ENCODE results near the gene NPPA. TPM values are rescaled to one million over a fixed set of nuclear protein-coding genes. Genes with fewer than 3 reads are reported as not detected.

NPPA gene
- total RNA-seq, 1 experiment from 2014 or later, result not detected

- Histone ChIP-seq H3K4me1 (ENCODE audit: insufficient read depth, low read length) (peaks cover 2% of the 10 kb centered on the region; the same call in 1 of the 2 replicates), H3K9ac (ENCODE audit: extremely low read depth, insufficient read length, low read length) (no peak overlapping the region), H3K4me2 (ENCODE audit: insufficient read depth, insufficient read length, low read length) (no peak overlapping the region), H3K56ac (ENCODE audit: insufficient read length, low read depth, low read length) (peak overlapping the region; percentile 55), H3K79me2 (ENCODE audit: insufficient read depth, low read length) (no peaks in the 10 kb centered on the region), H2AFZ (ENCODE audit: low read length) (no peak overlapping the region), H2BK20ac (ENCODE audit: low read depth, low read length, poor library complexity, severe bottlenecking) (no peak overlapping the region), H3T11ph (ENCODE audit: low read length) (no peak overlapping the region), H3K23ac (ENCODE audit: insufficient read length, low read depth, low read length) (no peak overlapping the region), H3K79me1 (ENCODE audit: insufficient read depth, low read depth, low read length, poor library complexity, severe bottlenecking) (no peaks in the 10 kb centered on the region), H4K91ac (ENCODE audit: insufficient read length, low read depth, low read length) (no peak overlapping the region), H4K20me1 (ENCODE audit: control insufficient read depth, insufficient read depth, insufficient read length) (no peaks in the 10 kb centered on the region), H3K23me2 (ENCODE audit: insufficient read length, low read depth, low read length, poor library complexity, severe bottlenecking) (no peaks in the 10 kb centered on the region), H3K9me3 (ENCODE audit: control insufficient read depth, low read depth, low read length) (no peaks in the 10 kb centered on the region), H2BK120ac (ENCODE audit: low read depth, low read length, poor library complexity, severe bottlenecking) (no peak overlapping the region), H3K18ac (ENCODE audit: insufficient read length, low read depth, low read length) (no peak overlapping the region), H3K27me3 (ENCODE audit: insufficient read depth, low read length) (no peaks in the 10 kb centered on the region), H2BK5ac (ENCODE audit: insufficient read length, low read length) (no peak overlapping the region), H2BK15ac (ENCODE audit: low read depth, low read length) (no peak overlapping the region), H2BK12ac (ENCODE audit: insufficient read length, low read depth, low read length) (no peak overlapping the region), H3K4ac (ENCODE audit: low read depth, low read length) (no peak overlapping the region), H2AK5ac (ENCODE audit: insufficient read length, low read length) (no peak overlapping the region), H4K5ac (ENCODE audit: insufficient read length, low read depth, low read length) (no peak overlapping the region), H3K27ac (ENCODE audit: insufficient read length, low read depth, low read length) (no peak overlapping the region), H4K8ac (replicated peaks; ENCODE audit: insufficient read length, low read depth, low read length) (no peak overlapping the region), H3K14ac (ENCODE audit: insufficient read depth, low read length) (no peak overlapping the region)
- H3K27me3 Mint-ChIP-seq (ENCODE audit: low read depth), result no peaks in the 10 kb centered on the region
- WGBS (ENCODE audit: extremely low coverage, insufficient read length, low lambda C conversion rate), result no CpG with 5 or more reads among the region's 7 CpGs
- peak; percentile 24; the same call in 1 of the 3 replicates for TF ChIP-seq CTCF (conservative IDR thresholded peaks at IDR 0.05)
- no peaks in the 10 kb centered on the region for H3K36me3 Mint-ChIP-seq (ENCODE audit: insufficient read depth in 1 of 3, low read depth in 3 of 3)
- H3K27ac Mint-ChIP-seq, result no peak overlapping the region; a peak in 1 of 7 replicates
- no peak for DNase-seq
- no peaks in the 10 kb centered on the region for H3K9me3 Mint-ChIP-seq
- no peak overlapping the region for H3K4me3 Mint-ChIP-seq
- peaks cover 10 to 23% of the 10 kb centered on the region in 2 experiments for H3K4me1 Mint-ChIP-seq
These were observed 40.1 kb upstream of the NPPA start for GRCh38 chr1:11887666-11888007.

All from H9 (cell line).